MM.1S (cell line): ENCODE measurements around the gene TRPM8.

Source experiments
- CTCF ChIP-seq: fragments of 300-600 bp; sonication (generic); IDR thresholded peaks from 2 replicates; pipeline ENCODE4 v1.5.1; 2016; ENCODE audit warnings: antibody characterized with exemption, low read length, mixed read lengths
- EZH2 ChIP-seq: fragments of 300-600 bp; sonication (generic); optimal IDR thresholded peaks from 2 replicates; pipeline ENCODE3; 2017; ENCODE audit warnings: low read depth, mild to moderate bottlenecking, antibody characterized with exemption, low read length, mixed read lengths
- EZH2phosphoT487 ChIP-seq: fragments of 300-600 bp; sonication (generic); IDR thresholded peaks from 2 replicates; pipeline ENCODE4 v1.6.1; 2018; ENCODE audit warnings: antibody characterized with exemption, low read length

- TF ChIP-seq CTCF: no peak
- no peak for TF ChIP-seq EZH2
- TF ChIP-seq EZH2phosphoT487: no peak
These were observed 18.9 kb downstream of the TRPM8 start for GRCh38 chr2:233936089-233936488.
